ENCODE measurements around the gene PAFAH2.

The PAFAH2 gene

DNA sequence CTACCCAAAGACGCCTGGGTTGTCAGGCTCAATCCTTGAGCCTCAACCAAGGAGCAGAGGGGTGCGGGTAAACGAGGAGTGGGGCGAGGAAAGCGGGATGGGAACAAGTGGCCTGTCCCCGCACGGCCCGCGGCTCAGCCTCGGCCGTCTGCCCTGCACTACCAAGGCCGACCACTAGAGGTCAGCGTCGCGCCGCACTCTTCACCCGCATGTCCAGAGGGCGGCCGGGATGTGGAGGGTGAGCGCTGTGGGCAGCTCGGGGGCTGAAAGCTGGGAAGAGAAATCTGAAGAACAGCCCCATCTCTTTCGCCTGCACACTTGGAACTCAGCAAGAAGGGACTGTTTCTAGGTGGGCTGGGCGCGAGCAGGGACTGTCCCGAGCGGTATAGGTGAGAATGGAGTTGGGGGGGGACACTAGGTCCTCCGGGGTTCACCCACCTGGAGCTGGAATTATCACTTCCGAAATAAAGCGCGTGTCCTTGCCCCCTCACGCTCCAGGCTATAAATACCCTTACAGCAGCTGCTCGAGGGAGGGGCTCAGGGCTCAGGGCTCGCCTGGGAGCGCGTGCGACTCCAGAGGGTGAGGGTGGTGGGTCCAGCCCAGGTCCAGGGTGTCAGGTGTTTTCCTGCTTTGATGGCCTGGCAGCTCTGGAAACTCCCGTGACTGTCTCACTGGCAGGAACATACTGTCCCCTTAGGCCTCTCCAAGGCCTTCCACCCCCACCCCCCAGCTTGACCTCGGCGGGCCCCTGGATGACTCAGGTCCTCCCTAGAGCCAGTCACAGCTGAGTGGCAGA lies 38.3 kb upstream of the PAFAH2 start:
- TF ChIP-seq, protein P1, sequence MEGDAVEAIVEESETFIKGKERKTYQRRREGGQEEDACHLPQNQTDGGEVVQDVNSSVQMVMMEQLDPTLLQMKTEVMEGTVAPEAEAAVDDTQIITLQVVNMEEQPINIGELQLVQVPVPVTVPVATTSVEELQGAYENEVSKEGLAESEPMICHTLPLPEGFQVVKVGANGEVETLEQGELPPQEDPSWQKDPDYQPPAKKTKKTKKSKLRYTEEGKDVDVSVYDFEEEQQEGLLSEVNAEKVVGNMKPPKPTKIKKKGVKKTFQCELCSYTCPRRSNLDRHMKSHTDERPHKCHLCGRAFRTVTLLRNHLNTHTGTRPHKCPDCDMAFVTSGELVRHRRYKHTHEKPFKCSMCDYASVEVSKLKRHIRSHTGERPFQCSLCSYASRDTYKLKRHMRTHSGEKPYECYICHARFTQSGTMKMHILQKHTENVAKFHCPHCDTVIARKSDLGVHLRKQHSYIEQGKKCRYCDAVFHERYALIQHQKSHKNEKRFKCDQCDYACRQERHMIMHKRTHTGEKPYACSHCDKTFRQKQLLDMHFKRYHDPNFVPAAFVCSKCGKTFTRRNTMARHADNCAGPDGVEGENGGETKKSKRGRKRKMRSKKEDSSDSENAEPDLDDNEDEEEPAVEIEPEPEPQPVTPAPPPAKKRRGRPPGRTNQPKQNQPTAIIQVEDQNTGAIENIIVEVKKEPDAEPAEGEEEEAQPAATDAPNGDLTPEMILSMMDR (conservative IDR thresholded peaks at IDR 0.05; ENCODE audit: low read depth, low read length): peak; percentile 95

DNA sequence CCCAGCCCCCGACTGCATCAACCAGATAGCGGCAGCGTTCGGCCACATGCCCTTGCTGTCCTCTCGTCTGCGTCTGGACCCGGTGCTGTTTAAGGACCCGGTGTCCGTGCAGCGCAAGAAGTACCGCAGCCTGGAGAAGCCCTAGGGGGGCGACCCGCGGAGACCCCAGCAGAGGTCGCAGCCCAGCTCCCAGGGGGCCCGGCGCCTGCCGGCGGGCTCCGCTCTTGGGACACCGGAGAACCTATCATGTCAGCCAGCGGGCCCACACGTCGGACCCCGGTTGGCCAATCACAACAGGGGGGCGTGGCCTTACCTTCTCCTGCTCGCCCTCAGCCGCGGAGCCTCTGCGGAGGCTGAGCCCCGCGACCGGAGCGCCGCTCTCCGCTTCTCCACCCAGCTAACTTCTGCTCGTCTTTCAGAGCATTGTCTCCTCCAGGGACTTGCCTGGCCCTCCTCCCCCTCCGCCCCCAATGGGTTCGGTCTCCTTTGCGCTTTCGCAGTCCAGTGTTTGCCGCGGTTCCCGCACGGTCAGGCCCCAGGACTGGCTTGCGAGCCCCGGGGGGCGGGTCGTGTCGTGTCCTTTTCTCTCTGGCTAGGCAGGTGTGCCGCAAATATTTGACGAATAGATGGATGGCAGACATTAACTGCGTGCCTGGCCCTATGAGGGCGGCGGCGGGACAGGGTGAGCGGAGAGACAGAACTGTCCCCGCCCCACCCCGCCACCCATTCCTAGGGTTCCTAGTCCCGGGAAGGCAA lies 37.5 kb upstream of the PAFAH2 start:
- TF ChIP-seq, protein P1 (conservative IDR thresholded peaks at IDR 0.05; ENCODE audit: low read depth, low read length): peak; percentile 10
- peak; percentile 65 for DNase-seq (ENCODE audit: low read depth)
- peak overlapping the region; percentile 67 for H3K4me3 ChIP-seq (ENCODE audit: low read length)

More for the DNA sequence above, 38.3 kb upstream of the PAFAH2 start:
- H3K4me3 ChIP-seq (ENCODE audit: low read length): peak overlapping the region; percentile 67
- DNase-seq (ENCODE audit: low read depth): peak; percentile 39

GRCh38 chr1:26034504-26035202 lies 36.8 kb upstream of the PAFAH2 start:
- TF ChIP-seq, protein P1 (conservative IDR thresholded peaks at IDR 0.05; ENCODE audit: low read depth, low read length): no peak
- no peak for DNase-seq (ENCODE audit: low read depth)
- peak overlapping the region; percentile 67 for H3K4me3 ChIP-seq (ENCODE audit: low read length)

- H3K4me3 ChIP-seq (ENCODE audit: low read length): no peak overlapping the region
- TF ChIP-seq, protein P1 (conservative IDR thresholded peaks at IDR 0.05; ENCODE audit: low read depth, low read length): no peak
- DNase-seq (ENCODE audit: low read depth): no peak
Measured at GRCh38 chr1:26032656-26033357, 34.9 kb upstream of the PAFAH2 start.

GRCh38 chr1:26031611-26032220 lies 33.9 kb upstream of the PAFAH2 start:
- no peak for DNase-seq (ENCODE audit: low read depth)
- TF ChIP-seq, protein P1 (conservative IDR thresholded peaks at IDR 0.05; ENCODE audit: low read depth, low read length): no peak
- no peak overlapping the region for H3K4me3 ChIP-seq (ENCODE audit: low read length)

GRCh38 chr1:26031196-26031595 lies 33.3 kb upstream of the PAFAH2 start:
- DNase-seq (ENCODE audit: low read depth): no peak
- H3K4me3 ChIP-seq (ENCODE audit: low read length): no peak overlapping the region
- TF ChIP-seq, protein P1 (conservative IDR thresholded peaks at IDR 0.05; ENCODE audit: low read depth, low read length): no peak
